Stimulated activated naive CD8-positive, alpha-beta T cell treated with anti-CD3 and anti-CD28 coated beads, Interleukin-15, Interleukin-2, amounts not matched to agents 100 U/mL and 50 U/mL, for 24 hours (primary cell): ENCODE results near the gene TIGAR.

Experiments used
- ATAC-seq: fragments of 150-1000 bp; cut with Tn5 transposase; one replicate; pipeline ENCODE4 v1.10.0; 2021
- DNase-seq: peaks from one replicate; pipeline ENCODE4 v3.0.0; 2021

The TIGAR gene

DNA sequence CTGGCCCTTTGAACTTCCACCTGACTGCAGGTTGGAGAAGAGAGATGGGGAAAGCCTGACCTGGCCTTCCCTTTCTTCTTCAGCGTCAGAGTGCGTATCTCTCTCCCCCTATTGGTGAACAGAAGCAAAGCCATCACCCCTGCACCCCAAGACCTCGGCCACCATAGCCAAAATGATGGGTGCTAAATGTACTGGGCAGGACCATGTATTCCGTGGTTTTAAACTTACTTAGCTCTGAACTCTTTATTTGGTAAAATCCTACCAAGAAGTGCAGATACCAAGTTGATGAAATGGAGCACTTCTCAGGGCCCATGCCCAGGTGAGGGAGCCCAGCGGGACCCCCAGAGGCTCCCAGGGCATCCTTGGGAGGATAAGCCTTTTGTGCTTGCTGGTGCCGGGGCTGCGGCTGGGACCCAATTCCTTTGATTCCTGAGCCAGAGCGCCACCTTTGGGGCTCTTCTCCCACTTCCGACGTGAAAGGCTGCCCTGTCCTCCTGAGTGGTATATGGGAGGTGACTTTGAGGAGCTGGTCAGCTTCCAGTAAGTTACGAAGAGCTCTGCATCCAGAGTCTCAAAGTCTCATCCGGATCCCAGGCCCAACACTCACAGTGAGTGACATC, 38.0 kb upstream of the TIGAR start:
- ATAC-seq (no peak), DNase-seq (no peak)

DNA sequence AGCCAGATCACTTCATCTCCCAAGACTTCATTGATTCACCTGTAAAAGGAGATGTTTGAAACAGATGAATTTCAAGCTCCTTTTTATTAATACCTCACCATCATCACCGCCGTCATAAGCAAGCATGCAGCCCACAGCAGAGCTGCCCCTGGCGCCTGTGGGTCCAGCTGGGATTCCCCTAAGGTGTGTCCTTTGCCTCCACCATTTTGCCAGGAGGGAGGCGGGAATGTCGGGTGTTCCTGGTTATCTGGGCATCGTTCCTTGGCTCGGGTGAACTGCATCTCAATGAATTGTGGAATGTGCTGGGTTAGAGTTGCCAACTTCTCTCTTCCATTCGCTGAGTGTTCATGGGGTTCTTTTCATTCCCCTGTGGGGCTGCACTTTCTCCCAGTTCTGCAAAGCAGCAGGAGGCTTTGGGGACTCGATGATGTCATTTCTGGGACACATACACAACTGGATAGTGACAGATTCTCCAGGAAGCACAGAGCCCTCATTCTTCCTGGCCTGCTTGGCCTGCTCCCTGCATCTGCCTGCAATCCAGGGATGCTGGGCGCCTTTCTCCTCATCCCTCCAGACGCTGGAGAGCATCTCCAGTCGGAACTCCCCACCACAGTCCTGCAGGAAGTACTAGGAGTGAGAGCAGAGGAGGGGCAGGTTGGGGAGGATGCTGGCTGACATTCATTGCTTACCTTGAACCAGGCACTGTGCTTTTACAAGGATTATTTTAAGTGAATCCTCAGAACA, 37.3 kb upstream of the TIGAR start:
- ATAC-seq: no peak

DNA sequence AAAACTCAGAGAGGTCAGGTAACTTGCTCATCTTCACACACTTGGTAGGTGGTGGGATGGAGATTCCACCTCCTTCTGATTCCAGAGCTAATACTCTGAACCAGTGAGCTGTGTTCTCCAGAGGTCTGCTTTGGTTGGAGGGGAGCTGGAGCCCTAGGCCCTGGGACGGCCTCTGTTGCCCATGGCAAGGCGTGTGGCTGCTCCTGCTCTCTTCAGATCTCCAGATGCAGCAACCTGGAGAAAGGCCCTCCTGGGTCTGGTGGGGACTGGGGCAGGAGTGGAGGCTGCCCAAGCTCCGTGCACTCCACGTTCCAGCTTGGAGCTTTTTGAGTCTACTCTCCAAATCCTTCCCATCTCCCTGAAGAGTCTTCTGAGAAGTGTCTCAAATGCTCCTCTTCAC, 36.7 kb upstream of the TIGAR start:
- DNase-seq (no peak), ATAC-seq (no peak)

More for the DNA sequence above, 37.3 kb upstream of the TIGAR start:
- no peak for DNase-seq

- no peak for ATAC-seq
- no peak for DNase-seq
These were observed 35.9 kb upstream of the TIGAR start for GRCh38 chr12:4285070-4285469.

DNA sequence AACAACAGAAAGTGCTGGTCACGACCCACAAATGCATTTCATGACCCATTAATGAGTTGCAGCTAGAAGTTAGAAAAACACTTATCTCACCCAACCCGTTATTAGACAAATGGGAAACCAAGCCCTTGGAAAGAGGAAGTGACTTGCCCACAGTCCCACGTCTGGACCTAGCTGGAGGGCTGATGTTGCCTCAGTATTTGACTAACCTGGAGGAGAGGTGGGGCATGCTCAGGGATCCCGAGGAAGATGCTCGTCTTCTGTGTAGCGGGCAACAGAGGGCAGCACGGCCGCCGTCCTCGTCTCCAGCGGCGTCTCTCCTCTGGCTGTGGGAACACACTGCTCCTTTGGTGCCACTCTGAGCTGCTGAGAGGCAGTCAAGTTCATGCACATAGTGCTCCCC, 34.8 kb upstream of the TIGAR start:
- ATAC-seq: no peak
- DNase-seq: no peak

DNA sequence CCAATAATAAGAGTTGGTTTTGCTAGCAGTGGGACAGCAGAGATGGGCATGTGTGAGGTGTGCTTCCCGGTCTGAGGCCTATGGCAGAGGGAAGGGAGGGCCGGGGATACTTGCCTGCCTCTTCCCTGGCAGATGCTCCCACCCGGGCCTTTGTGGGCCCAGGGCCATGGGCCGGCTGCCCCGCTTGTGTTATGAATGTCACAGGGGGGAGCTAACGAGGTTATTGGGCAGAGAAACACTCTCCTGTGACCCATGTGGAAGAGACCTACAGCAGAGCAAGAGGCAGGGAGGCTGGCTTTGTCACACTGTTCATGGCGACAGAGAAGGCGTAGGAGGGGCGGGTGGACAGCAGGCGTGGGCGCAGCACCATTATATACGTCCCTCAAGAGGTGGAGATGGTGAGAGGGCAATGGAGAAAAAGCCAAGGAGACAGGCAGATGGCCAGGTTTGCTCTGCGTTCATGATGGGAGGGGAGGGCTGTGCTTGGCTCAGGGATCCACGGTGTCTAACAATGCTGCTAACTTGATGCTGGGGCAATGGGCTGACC, 34.2 kb upstream of the TIGAR start:
- ATAC-seq (no peak), DNase-seq (no peak)

GRCh38 chr12:4287325-4288211, 33.4 kb upstream of the TIGAR start:
- ATAC-seq (peak; percentile 71), DNase-seq (no peak)

DNA sequence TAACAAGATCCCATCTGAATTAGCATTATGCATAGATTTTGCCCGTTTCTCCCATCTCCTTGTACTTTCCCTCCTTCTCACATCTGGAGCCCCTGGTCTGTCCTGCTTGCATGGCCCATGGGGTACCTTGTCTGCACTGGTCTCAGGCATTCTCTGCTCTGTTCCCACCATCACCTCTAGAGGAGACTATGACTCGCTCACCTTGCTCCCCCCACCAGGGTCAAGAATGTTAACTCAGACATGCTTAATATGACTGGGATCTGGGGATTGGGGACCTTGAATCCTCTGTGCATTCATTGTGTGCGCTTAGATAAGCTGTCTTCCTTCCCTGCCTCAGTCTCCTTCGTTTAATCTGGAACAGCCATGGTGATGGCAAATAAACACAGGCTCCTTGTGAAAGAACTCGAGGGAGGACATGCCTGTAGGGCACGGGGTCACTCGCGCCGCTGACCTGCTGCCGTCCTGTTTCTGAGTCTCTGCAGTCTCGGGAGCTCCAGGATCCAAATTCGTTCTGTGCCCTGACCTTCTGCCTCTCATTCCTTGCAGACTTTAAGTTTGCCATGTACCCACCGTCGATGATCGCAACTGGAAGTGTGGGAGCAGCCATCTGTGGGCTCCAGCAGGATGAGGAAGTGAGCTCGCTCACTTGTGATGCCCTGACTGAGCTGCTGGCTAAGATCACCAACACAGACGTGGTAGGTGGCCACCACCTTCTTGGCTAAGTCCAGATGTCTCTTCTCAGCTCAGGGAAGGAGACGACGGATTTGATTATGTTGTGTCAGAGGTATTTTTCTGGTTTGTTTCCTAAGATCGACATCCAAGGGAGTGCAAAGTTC, 32.5 kb upstream of the TIGAR start:
- peak; percentile 33 for ATAC-seq
- DNase-seq: no peak

DNA sequence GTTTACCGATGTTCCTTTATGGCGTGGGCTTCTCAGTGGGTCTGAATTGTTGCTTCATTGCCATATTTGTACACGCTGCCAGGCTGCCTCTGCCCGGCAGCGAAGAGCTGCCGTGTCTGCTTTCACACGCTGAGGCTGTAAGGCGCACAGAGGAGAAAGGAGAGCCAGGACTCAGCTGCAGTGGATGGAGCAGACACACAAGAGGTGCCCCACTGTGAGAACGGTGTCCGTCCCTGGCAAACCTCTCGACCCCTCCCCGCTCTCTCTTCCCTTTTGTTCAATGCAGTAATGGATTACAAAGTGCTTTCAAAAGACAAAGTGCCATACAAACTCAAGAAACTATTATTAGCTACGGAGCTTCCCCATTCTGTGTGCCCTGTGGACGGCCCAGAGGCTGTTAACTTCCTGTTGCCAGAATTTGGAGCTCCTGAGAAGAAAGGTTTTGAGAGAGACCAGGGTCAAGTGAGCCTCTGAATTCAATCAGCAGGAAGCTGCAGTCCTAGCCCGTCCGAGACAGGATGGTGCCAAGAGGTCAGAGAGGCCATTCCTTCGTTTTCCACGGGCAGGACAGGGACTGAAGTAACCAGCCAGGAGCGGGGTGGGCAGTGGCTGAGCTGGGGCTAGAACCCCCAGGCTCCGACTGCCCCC, 31.7 kb upstream of the TIGAR start:
- no peak for DNase-seq
- ATAC-seq: no peak

DNA sequence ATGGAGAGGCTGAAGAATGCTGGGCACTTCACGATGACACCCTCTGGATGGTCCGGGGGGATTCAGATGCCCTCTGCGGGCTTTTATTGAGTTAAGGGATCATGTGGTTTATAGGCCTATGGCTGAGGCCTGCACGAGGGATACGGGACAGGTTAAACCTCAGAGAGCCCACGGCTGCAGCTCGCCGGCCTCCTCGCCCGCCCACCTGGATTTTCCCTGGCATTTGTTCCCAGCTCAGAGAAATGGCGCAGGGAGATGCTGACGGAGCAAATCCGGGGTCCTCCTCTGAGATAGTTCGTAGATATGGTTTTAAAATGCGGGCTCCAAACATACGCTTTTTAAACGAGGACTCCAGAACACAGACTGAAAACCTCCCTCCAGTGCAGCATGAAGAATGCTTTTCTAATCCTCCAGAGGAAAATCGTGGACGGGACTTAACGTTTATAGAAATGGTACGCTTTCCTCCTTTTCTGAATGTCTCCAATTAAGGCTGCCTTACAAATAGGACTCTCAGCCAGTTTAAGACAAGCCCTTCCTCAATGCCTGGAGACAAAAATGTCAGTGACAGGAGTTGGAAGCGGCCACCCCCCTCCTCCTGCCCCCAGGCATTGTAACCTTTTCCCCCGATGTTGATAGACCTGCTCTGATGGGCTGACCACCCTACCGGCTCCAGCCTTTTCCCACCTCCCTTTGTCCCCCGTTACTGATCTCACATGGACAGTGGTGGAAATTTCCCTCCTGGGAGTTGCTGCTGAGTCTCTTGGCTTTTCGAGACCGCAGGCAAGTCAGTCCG, 30.8 kb upstream of the TIGAR start:
- no peak for DNase-seq
- no peak for ATAC-seq

GRCh38 chr12:4292341-4293073, 28.5 kb upstream of the TIGAR start:
- no peak for ATAC-seq

GRCh38 chr12:4293299-4293965, 27.6 kb upstream of the TIGAR start:
- ATAC-seq (peak; percentile 85), DNase-seq (peak; percentile 60)

More at GRCh38 chr12:4292341-4293073, 28.5 kb upstream of the TIGAR start:
- no peak for DNase-seq

- peak; percentile 19 for ATAC-seq
- DNase-seq: no peak
These were observed 27.0 kb upstream of the TIGAR start for GRCh38 chr12:4293966-4294505.

GRCh38 chr12:4296751-4297150, 24.3 kb upstream of the TIGAR start:
- ATAC-seq (no peak), DNase-seq (no peak)

DNA sequence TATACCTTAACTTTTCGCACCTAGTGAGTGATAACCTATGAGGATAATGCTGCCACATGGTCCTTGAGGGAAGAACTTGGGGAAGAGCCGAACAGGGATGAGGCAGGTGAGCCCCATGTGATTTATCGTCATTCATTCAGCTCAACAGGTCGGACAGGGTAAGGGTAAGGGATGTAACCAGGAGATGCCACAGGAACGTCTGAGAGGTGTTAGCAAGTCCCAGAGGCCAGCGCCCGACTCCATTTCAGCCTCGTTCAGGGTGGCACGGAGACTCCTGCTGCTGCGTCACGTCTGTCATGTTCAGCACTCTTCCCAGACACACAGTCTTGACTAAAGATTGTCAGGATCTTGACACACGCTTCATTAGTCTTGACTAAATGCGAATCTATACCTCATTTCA, 23.4 kb upstream of the TIGAR start:
- ATAC-seq (no peak), DNase-seq (no peak)

- ATAC-seq (no peak), DNase-seq (no peak)
These were observed 20.1 kb upstream of the TIGAR start for GRCh38 chr12:4300883-4301282.

GRCh38 chr12:4301932-4302501, 19.0 kb upstream of the TIGAR start:
- ATAC-seq (no peak), DNase-seq (no peak)

- ATAC-seq: no peak
These were observed 18.1 kb upstream of the TIGAR start for GRCh38 chr12:4302881-4303280.

More at GRCh38 chr12:4302881-4303280, 18.1 kb upstream of the TIGAR start:
- no peak for DNase-seq
